Activated gamma-delta T cell treated with Interleukin-2 at 50 U/mL for 16 hours (primary cell): ENCODE measurements around the gene RBFOX2.
"Not testable (repeated sequence)": the region's sequence is repeated elsewhere in the genome, so short reads cannot be mapped to it uniquely, and the experiment has no call there.

Source experiments
- DNase-seq: peaks from one replicate; pipeline ENCODE4 v3.0.0-alpha.2; 2020

Gene RBFOX2

GRCh38 chr22:35761037-35761436, 267.6 kb downstream of the RBFOX2 start:
- DNase-seq: no peak

- DNase-seq: no peak
Measured at GRCh38 chr22:35758394-35758793, 270.2 kb downstream of the RBFOX2 start.

- DNase-seq: no peak
Measured at GRCh38 chr22:35756722-35757121, 271.9 kb downstream of the RBFOX2 start.

GRCh38 chr22:35754761-35755160, 273.9 kb downstream of the RBFOX2 start:
- DNase-seq: no peak

- no peak for DNase-seq
Measured at GRCh38 chr22:35752863-35753189, 275.8 kb downstream of the RBFOX2 start.

- no peak for DNase-seq
Measured at GRCh38 chr22:35752006-35752862, 276.4 kb downstream of the RBFOX2 start.

GRCh38 chr22:35749808-35750207, 278.8 kb downstream of the RBFOX2 start:
- DNase-seq: no peak

- DNase-seq: no peak
Measured at GRCh38 chr22:35746946-35747703, 281.5 kb downstream of the RBFOX2 start.

- no peak for DNase-seq
Measured at GRCh38 chr22:35746248-35746647, 282.4 kb downstream of the RBFOX2 start.

GRCh38 chr22:35743326-35743860, 285.2 kb downstream of the RBFOX2 start:
- no peak for DNase-seq

- no peak for DNase-seq
Measured at GRCh38 chr22:35742342-35743100, 286.1 kb downstream of the RBFOX2 start.

GRCh38 chr22:35740616-35741015, 288.0 kb downstream of the RBFOX2 start:
- DNase-seq: no peak

GRCh38 chr22:35739931-35740380, 288.7 kb downstream of the RBFOX2 start:
- DNase-seq: no peak

GRCh38 chr22:35739076-35739930, 289.3 kb downstream of the RBFOX2 start:
- no peak for DNase-seq

- not testable (repeated sequence) for DNase-seq
Measured at GRCh38 chr22:35737886-35738285, 290.7 kb downstream of the RBFOX2 start.

GRCh38 chr22:35736701-35737100, 291.9 kb downstream of the RBFOX2 start:
- DNase-seq: no peak

GRCh38 chr22:35736166-35736565, 292.5 kb downstream of the RBFOX2 start:
- no peak for DNase-seq

GRCh38 chr22:35735542-35735941, 293.1 kb downstream of the RBFOX2 start:
- DNase-seq: no peak

- no peak for DNase-seq
Measured at GRCh38 chr22:35734517-35734827, 294.2 kb downstream of the RBFOX2 start.

GRCh38 chr22:35733791-35734516, 294.7 kb downstream of the RBFOX2 start:
- DNase-seq: no peak

- no peak for DNase-seq
Measured at GRCh38 chr22:35733036-35733435, 295.6 kb downstream of the RBFOX2 start.

- DNase-seq: no peak
Measured at GRCh38 chr22:35732116-35732515, 296.5 kb downstream of the RBFOX2 start.
